Mucosa of gallbladder (tissue), 1 donor: ENCODE results near the gene ETFA. TPM values are rescaled to one million over a fixed set of nuclear protein-coding genes. Genes with fewer than 3 reads are reported as not detected.

ENCODE experiments used
- DNase-seq: peaks from one replicate; pipeline ENCODE4 v3.0.0-alpha.2; 2020; ENCODE audit warnings: low spot score
- total RNA-seq: library from RNA; stranded (reverse); gene quantifications from one replicate; pipeline ENCODE4 v1.2.1, GENCODE V29; 2021
- donor health status: DM: no; HTN: no; CAD: no.

The ETFA gene
- total RNA-seq, 1 donor from 2014 or later, result 123 TPM

DNA sequence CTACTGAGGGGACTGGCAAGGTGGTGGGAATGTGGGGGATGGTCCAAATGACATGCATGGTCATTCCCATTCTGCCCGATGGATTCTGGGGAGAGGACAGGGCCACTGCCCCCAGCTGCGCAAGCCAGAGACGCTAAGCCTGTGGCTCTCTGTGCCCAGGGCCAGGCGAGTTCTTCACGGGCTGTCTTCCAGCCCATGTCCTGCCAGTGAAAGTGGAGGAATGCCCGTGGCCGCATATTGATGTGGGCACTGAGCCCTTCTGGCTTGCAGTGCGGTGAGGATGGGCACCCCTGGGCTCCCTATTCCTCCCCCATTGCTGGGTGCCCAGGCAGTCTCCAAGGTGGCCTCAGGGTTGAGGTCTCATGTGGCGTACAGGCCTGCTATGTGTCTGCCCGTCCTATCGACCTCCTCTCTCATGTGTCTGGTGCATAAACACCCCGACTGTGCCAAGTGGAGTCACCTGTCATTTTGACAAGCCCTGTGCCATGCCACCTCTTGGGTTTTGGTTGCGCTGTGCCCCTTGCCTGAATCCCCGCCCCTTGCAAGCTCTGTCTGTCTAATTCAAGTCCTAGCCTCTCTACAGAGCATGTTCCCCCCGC, 134.7 kb downstream of the ETFA start:
- no peak for DNase-seq

DNA sequence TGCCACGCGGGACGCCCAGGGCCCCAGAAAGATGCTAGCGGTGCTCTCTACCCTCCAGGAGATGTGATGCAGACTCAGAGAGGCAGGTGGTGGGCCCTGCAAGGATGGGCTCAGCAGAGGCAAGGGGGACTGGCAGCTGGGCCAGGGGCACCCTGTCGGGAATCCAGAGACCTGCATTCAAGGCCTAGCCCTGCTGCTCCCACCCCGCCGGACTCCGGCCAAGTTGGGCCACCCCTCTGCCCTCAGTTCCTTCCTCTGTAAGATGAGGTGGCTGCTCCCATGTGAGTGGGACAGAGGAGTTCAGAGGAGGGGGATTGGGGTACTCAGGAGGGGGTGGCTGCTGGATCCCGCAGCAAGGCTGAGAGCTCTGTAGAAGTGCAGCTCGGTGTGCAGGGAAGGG, 135.2 kb downstream of the ETFA start:
- DNase-seq, result no peak

DNA sequence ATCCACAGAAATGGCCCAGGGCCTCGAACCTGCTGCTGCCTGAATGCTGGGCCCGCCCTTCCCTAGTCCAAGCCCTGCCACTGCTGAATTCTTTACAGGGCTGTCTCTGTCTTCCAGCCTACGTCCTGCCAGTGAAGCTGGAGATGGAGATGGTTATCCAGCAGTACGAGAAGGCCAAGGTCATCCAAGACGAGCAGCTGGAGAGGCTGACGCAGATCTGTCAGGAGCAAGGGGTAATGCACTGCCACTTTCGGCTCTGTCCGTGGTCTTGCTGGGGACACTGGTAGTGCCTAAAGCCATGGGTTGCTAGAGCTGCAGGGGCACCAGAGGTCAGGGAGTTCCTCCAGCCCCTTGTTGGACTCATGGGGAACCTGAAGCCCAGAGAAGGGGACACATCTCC, 135.8 kb downstream of the ETFA start:
- no peak for DNase-seq

DNA sequence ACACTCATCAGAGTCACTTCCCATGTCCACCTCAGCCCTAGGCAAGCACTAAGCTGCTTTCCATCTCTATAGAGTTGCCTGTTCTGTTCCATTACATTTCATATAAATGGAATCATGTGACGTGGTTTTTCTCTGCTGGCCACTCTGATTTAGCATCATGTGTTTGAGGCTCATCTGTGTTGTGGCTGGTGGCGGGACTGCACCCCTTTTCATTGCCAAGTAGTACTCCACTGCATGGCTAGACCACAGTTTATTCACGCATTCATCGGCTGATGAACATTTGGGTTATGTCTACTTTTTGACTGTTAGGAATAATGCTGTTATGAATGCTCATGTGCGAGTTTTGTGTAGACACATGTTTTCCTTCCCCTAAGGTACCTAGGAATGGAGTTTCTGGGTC, 136.6 kb downstream of the ETFA start:
- no peak for DNase-seq

DNA sequence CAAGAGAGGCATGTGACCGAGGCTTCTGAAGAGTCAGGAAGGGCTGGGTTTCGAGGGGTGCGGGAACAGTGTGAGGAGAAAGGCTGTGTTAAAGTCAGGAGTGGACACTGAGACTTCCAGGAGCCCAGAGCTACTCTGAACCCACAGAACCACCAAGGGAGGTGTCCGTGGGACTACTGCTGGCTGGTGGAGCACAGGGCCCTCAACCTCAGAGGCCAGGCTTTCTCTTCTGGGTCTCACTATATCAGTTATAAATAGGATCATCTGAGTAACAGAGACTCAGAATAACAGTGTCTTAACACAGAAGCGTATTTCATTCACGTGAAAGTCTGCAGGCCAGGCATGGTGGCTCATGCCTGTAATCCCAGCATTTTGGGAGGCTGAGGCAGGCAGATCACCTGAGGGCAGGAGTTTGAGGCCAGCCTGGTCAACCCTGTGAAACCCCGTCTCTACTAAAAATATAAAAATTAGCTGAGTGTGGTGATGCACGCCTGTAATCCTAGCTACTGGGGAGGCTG, 137.9 kb downstream of the ETFA start:
- DNase-seq, result no peak

DNA sequence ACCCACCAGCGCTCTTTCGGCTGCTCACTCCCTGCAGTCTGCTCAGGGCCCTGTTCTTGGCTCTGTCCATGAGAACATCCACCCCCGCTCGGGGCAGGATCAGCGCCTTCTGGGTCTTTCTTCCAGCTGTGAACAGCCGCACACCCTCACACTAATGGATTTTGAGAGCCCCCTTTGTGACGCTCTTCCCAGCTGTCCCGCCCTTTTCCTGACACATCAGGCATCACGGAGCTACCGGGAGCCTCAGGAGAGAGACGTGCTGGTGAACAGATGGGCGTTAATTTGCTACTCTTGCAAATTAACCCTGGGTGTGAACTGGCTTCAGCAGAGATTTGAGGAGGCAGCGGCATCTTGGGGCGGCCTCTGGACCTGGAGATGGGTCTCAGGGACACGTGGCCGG, 138.5 kb downstream of the ETFA start:
- no peak for DNase-seq

DNA sequence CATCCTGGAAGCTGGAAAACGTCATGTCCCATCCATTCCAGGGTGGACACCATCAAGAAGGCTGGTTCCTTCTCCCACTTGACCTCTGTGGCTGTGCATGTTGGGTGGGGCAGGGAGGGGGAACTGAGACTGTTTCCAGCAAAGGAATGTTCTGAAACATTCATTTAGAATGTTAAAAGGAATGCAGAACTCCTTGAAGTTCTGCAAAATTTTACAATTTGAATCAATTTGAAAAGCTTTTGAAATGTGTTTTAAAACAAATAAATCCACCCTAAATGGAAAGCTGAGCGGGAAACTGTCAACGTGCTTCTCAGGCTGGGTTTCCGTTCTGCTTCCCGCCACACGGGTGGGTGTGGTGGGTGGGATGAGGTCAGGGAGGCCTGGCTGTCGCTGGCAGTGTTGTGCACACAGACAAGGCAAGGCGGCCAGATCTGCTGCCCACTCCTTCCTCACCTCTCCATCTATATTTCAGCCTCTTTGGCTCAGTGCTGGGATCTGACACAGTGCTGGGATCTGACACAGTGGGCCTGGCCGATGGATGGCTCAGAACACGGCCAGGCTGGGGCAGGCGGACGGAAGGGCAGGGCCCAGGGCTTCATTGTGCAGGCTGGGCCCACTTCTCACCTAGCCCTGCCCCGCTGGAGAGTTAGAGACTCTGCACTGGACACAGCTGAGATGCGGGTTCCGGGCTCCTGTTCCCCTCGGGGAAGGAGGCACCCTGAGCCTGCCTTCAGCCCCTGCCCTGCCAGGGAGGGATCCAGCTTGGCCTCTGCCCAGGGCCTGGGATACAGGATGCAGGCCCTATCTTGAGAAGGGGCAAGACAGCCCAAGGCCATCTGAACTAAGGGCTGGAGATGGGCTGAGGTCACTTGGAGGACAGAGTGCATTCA, 141.1 kb downstream of the ETFA start:
- no peak for DNase-seq

DNA sequence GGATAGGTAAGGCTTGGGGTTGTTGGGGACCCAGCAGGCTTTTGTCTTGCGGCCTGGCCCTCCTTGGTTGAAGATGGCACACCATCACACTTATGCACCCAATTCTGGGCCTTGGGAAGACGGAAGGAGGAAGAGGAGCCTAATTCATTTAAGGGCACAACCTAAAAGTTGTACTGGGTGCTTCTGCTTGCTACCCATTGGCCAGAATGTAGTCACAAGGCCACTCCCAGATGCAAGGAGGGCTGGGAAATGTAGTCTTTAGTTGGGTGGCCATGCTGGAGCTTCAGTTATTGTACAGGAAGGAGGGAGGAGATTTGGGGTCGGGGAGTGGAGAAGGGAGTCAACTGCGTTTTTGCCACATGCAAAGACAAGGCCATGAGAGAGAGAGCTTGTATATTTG, 142.3 kb downstream of the ETFA start:
- DNase-seq, result no peak

DNA sequence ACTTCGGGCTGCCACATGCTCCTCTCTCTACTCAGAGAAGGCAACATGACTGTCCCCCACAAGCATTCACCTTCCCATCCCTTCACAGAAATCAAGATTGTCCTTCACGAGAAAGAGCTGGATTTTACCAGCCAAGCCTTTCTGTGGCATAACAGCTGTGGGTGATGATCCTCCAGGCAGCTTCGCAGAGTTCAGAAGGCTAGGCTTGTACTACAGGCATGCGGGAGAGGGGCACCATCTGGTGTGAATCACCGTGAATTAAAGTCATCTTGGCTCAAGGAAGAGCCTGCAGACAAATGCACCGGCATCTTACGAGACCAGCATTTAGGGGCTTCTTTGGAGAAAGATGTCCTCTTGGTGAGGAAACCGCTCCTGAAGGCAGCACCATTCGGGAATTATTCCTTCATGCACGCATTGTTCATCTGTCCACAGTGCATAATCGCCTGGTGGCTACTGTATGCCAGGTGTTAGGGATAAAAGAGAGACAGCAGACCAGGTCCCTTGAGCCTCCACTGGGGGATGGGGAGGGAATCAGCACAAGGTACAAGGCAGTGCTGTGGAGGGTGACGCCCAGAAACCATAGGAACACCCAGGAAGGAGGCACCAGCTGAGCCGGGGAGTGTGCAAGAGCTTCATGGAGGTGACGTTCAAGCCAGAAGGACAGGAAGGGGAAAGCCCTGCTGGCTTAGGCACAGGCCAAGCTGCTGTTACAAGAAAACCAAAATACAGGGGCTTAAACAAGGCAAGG, 142.9 kb downstream of the ETFA start:
- DNase-seq, result no peak

DNA sequence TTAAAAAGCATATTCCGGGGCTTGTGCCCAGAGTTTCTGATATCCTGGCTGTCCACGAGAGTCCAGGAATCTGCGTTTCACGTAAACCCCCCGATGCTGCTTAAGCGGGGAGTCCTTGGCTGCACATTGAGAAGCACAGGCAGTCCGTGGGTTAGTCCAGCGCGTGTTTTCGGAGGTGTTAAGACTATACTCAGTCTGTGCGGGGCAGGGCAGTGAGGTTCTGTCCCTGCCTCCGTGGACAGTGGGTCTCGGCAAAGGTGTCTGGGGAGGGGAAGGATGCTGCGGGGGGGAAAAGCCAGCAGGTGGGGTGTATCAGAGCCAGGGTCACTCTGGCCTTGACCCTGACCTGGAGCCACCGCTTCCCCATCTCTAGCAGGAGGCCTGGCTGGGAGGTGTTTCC, 145.3 kb downstream of the ETFA start:
- no peak for DNase-seq

Other genes starting within 250 kb of the ETFA start
- gene ISL2, start 25.3 kb upstream of the ETFA start, total RNA-seq, result 0.86 TPM